Keratinocyte (primary cell): ENCODE measurements around the gene TOMM20. TPM values are rescaled to one million over a fixed set of nuclear protein-coding genes. Genes with fewer than 3 reads are reported as not detected.

Source experiments
- DNase-seq: peaks from one replicate; pipeline ENCODE4 v3.0.0-alpha.2; 2011; ENCODE audit warnings: low read depth, missing footprints, low spot score
- FAIRE-seq: peaks from 2 replicates; lab custom pipeline; 2011; peaks lifted over from hg19 to GRCh38; lab: Jason Lieb, UNC
- H2AFZ ChIP-seq: 2 replicates; pipeline ENCODE4 v1.6.0; 2012; ENCODE audit warnings: low read length, control low read depth, inconsistent platforms; ENCODE audit not compliant: control insufficient read depth
- H3K27ac ChIP-seq: 2 replicates; pipeline ENCODE4 v1.5.1; 2011; ENCODE audit warnings: low read length; ENCODE audit not compliant: control insufficient read depth, insufficient read depth
- H3K27me3 ChIP-seq: 3 replicates; pipeline ENCODE4 v1.6.0; 2011; ENCODE audit warnings: low read length; ENCODE audit not compliant: control insufficient read depth, insufficient read depth; ENCODE audit errors: extremely low read depth
- H3K36me3 ChIP-seq, 2 experiments: 2 replicates in 1 of 2; 3 replicates in 1 of 2; pipeline ENCODE4 v1.5.1; 2011; ENCODE audit warnings: low read length in 2 of 2, mild to moderate bottlenecking in 1 of 2; ENCODE audit not compliant: control insufficient read depth in 2 of 2, insufficient read depth in 2 of 2; ENCODE audit errors: extremely low read depth in 1 of 2
- H3K4me1 ChIP-seq: 3 replicates; pipeline ENCODE4 v1.5.1; 2011; ENCODE audit warnings: low read length; ENCODE audit not compliant: control insufficient read depth, insufficient read depth; ENCODE audit errors: extremely low read depth
- H3K4me2 ChIP-seq: 3 replicates; pipeline ENCODE4 v1.6.0; 2011; ENCODE audit warnings: low read depth, low read length; ENCODE audit not compliant: control insufficient read depth, insufficient read depth; ENCODE audit errors: extremely low read depth
- H3K4me3 ChIP-seq, 3 experiments: fragments of 200-600 bp in 1 of 3; sonication (generic) in 1 of 3; 2 replicates in 2 of 3; 3 replicates in 1 of 3; pipeline ENCODE4 v1.5.1; 2011 to 2016; ENCODE audit warnings: low read length in 3 of 3, mild to moderate bottlenecking in 3 of 3, control low read depth in 2 of 3, inconsistent platforms in 1 of 3, low read depth in 1 of 3, mixed read lengths in 1 of 3, mixed run types in 1 of 3, moderate library complexity in 1 of 3; ENCODE audit not compliant: control insufficient read depth in 2 of 3, insufficient read depth in 2 of 3; ENCODE audit errors: extremely low read depth in 1 of 3
- H3K79me2 ChIP-seq: 2 replicates; pipeline ENCODE4 v1.6.0; 2012; ENCODE audit warnings: low read length; ENCODE audit not compliant: control insufficient read depth, insufficient read depth
- H3K9ac ChIP-seq: 3 replicates; pipeline ENCODE4 v1.6.0; 2011; ENCODE audit warnings: low read length; ENCODE audit not compliant: control insufficient read depth, insufficient read depth; ENCODE audit errors: extremely low read depth
- H3K9me1 ChIP-seq: 3 replicates; pipeline ENCODE4 v1.6.0; 2011; ENCODE audit warnings: low read length; ENCODE audit not compliant: control insufficient read depth, insufficient read depth; ENCODE audit errors: extremely low read depth
- H3K9me3 ChIP-seq: 2 replicates; pipeline ENCODE4 v1.5.1; 2012; ENCODE audit warnings: low read depth, low read length; ENCODE audit not compliant: control insufficient read depth
- H4K20me1 ChIP-seq: 3 replicates; pipeline ENCODE4 v1.6.0; 2011; ENCODE audit warnings: low read length; ENCODE audit not compliant: control insufficient read depth, insufficient read depth; ENCODE audit errors: extremely low read depth
- EZH2 ChIP-seq: IDR thresholded peaks from one replicate; pipeline ENCODE4 v1.6.1; 2012; ENCODE audit warnings: inconsistent platforms, mild to moderate bottlenecking, low read length, moderate library complexity
- dilution Hi-C: fragments of 300-500 bp; cut with MboI; formaldehyde crosslinking; loops from one replicate; pipeline ENCODE4 v1.7.0; 2020; ENCODE audit warnings: low sequenced_read_pairs; ENCODE audit not compliant: extremely low pct_ligation_motif_present
- polyA plus RNA-seq, 5 experiments: library from polyadenylated mRNA; depleted of rRNA in 3 of 5; stranded (reverse) in 3 of 5; stranded (forward) in 1 of 5; unstranded in 1 of 5; fragments of >200 nt; gene quantifications; 1 replicate in 1 of 5; 2 replicates in 3 of 5; 3 replicates in 1 of 5; pipeline versions ENCODE4 v1.2.1 to v1.2.3, GENCODE V29; 2011 to 2012; ENCODE audit warnings: missing spikeins in 2 of 5, low read depth in 1 of 5, low replicate concordance in 1 of 5
- TF ChIP-seq, protein P1 (sequence below), 3 experiments: IDR thresholded peaks in 1 of 3; conservative IDR thresholded peaks in 1 of 3; optimal IDR thresholded peaks in 1 of 3; 2 replicates in 2 of 3; 3 replicates in 1 of 3; pipeline versions ENCODE3 to v1.5.1; 2011; ENCODE audit warnings: low read length in 3 of 3, mild to moderate bottlenecking in 3 of 3, moderate library complexity in 2 of 3, control low read depth in 1 of 3, inconsistent platforms in 1 of 3; ENCODE audit not compliant: insufficient read depth in 2 of 3; ENCODE audit errors: extremely low read depth in 1 of 3

The TOMM20 gene
- polyA plus RNA-seq, 1 donor (not counting 4 experiments of a cell fraction or from before 2014, with no cell fraction given) = 140 TPM

GRCh38 chr1:235124111-235124510 is 4.5 kb downstream of the TOMM20 start:
- Histone ChIP-seq H3K27me3 (no peaks in the 10 kb centered on the region), H3K36me3 (peaks cover 3 to 19% of the 10 kb centered on the region in 2 experiments), H3K9me3 (no peaks in the 10 kb centered on the region), H2AFZ (no peak overlapping the region), H3K4me1 (peaks cover 3% of the 10 kb centered on the region), H3K9ac (no peak overlapping the region), H3K9me1 (no peaks in the 10 kb centered on the region), H3K4me3 (no peak overlapping the region), H3K4me2 (no peak overlapping the region), H3K79me2 (peaks cover 89% of the 10 kb centered on the region), H3K27ac (no peak overlapping the region), H4K20me1 (peaks cover 18% of the 10 kb centered on the region)
- FAIRE-seq (no peak), DNase-seq (no peak)
- dilution Hi-C loops = no loop called here
- TF ChIP-seq, protein P1, sequence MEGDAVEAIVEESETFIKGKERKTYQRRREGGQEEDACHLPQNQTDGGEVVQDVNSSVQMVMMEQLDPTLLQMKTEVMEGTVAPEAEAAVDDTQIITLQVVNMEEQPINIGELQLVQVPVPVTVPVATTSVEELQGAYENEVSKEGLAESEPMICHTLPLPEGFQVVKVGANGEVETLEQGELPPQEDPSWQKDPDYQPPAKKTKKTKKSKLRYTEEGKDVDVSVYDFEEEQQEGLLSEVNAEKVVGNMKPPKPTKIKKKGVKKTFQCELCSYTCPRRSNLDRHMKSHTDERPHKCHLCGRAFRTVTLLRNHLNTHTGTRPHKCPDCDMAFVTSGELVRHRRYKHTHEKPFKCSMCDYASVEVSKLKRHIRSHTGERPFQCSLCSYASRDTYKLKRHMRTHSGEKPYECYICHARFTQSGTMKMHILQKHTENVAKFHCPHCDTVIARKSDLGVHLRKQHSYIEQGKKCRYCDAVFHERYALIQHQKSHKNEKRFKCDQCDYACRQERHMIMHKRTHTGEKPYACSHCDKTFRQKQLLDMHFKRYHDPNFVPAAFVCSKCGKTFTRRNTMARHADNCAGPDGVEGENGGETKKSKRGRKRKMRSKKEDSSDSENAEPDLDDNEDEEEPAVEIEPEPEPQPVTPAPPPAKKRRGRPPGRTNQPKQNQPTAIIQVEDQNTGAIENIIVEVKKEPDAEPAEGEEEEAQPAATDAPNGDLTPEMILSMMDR (optimal IDR thresholded peaks at IDR 0.05 in 1 of 3, IDR thresholded peaks at IDR 0.05 in 1 of 3, conservative IDR thresholded peaks at IDR 0.05 in 1 of 3; ENCODE audit: extremely low read depth in 1 of 3, insufficient read depth in 2 of 3, low read length in 3 of 3) = no peak
- TF ChIP-seq EZH2 = no peak

GRCh38 chr1:235122348-235122747 is 6.3 kb downstream of the TOMM20 start:
- Histone ChIP-seq H2AFZ (no peak overlapping the region), H3K9me1 (no peaks in the 10 kb centered on the region), H3K4me1 (no peaks in the 10 kb centered on the region), H3K36me3 (peaks cover 13 to 29% of the 10 kb centered on the region in 2 experiments), H3K27ac (no peak overlapping the region), H3K79me2 (peaks cover 92% of the 10 kb centered on the region), H3K4me2 (no peak overlapping the region), H3K9ac (no peak overlapping the region), H3K4me3 (no peak overlapping the region), H3K9me3 (no peaks in the 10 kb centered on the region), H4K20me1 (peaks cover 14% of the 10 kb centered on the region), H3K27me3 (no peaks in the 10 kb centered on the region)
- dilution Hi-C loops = no loop called here
- no peak for FAIRE-seq
- TF ChIP-seq, protein P1 (optimal IDR thresholded peaks at IDR 0.05 in 1 of 3, IDR thresholded peaks at IDR 0.05 in 1 of 3, conservative IDR thresholded peaks at IDR 0.05 in 1 of 3; ENCODE audit: extremely low read depth in 1 of 3, insufficient read depth in 2 of 3, low read length in 3 of 3) = no peak
- no peak for TF ChIP-seq EZH2
- no peak for DNase-seq
